Right lobe of liver (tissue), 4 donors: ENCODE data around the gene TAF8.

ENCODE experiments used
- CTCF ChIP-seq, 4 donors: fragments of 200-600 bp in 3 of 4; fragments of 450-650 bp in 1 of 4; IDR thresholded peaks; one replicate each; pipeline versions ENCODE4 v1.5.1 to v1.8.0; 2016 to 2022; ENCODE audit warnings: antibody characterized with exemption in 4 of 4, mild to moderate bottlenecking in 2 of 4
- POLR2A ChIP-seq: fragments of 450-650 bp; IDR thresholded peaks from one replicate; pipeline ENCODE4 v1.6.1; 2017; ENCODE audit warnings: antibody characterized with exemption, mild to moderate bottlenecking
- donor health status: DM: no; HTN: no; CAD: no.
- donor health status: DM: no; HTN: no; CAD: no.
- donor health status: DM: no; HTN: yes; CAD: no.

GRCh38 chr6:42010909-42011308, 39.4 kb upstream of the TAF8 start:
- no peak for TF ChIP-seq CTCF (IDR thresholded peaks at IDR 0.05)
- TF ChIP-seq POLR2A, result no peak
